ENCODE data around the gene GNAO1.

GNAO1 gene

GRCh38 chr16:56277075-56277474 lies 85.8 kb downstream of the GNAO1 start:
- H3K27ac ChIP-seq = no peak overlapping the region
- TF ChIP-seq ZFX (IDR thresholded peaks at IDR 0.05; ENCODE audit: borderline replicate concordance) (no peak), CTCF (IDR thresholded peaks at IDR 0.05) (peak; percentile 27; the same call in 1 of the 2 replicates)

DNA sequence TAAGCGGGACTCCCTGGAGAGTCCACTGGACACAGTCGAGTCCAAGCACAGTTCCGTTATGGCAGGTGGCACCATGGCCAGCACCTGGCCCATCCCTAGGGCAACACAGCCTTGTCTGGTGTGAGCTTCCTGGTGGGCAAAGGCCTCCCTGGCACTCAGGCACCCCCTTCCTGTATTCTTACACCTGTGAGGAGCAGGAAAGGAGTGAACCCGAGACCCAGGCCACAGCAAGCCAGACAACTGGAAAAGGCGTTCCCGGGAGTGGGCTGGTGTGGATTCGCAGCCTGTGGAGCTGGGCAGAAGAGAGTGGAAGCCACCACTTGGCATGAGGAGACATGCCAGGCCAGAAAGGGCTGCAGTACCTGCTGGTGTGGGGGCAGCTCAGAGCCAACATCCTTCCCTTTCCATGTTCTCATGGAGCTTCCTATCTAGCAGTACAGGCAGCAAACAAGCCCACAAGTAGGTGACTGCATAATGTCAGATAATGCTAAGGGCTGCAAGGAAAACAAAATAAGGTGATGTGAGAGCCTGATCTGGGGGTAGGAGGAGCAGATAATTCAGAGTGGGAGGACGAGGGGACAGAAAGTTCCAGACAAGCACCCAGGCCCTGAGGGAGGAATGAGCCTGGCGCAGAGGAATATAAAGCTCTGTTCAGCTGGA lies 87.0 kb downstream of the GNAO1 start:
- no peak for TF ChIP-seq CTCF (IDR thresholded peaks at IDR 0.05)
- no peak for TF ChIP-seq ZFX (IDR thresholded peaks at IDR 0.05; ENCODE audit: borderline replicate concordance)

DNA sequence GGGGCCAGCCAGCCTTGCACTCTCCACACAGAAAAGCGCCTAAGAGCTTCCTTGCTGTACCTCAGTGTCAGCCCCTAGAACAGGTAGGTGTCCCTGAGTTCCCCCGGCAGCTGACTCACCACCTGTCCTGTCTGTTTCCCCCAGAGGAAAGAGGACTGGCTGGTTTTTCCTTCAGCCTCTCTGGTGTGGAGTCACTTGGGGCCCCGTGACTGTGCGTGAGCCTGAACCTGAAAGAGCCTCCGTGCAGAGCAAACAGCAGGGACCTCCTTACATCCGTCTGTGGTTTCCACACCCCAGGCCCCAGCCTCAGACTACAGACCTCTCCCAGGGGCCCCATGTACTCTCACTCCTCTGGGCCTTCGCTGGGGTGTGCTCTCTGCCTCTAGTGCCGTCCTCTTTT lies 87.8 kb downstream of the GNAO1 start:
- TF ChIP-seq ZFX (IDR thresholded peaks at IDR 0.05; ENCODE audit: borderline replicate concordance) (no peak), CTCF (IDR thresholded peaks at IDR 0.05) (no peak)
- no peak overlapping the region for H3K27ac ChIP-seq

More for the DNA sequence above, 87.0 kb downstream of the GNAO1 start:
- H3K27ac ChIP-seq = no peak overlapping the region

DNA sequence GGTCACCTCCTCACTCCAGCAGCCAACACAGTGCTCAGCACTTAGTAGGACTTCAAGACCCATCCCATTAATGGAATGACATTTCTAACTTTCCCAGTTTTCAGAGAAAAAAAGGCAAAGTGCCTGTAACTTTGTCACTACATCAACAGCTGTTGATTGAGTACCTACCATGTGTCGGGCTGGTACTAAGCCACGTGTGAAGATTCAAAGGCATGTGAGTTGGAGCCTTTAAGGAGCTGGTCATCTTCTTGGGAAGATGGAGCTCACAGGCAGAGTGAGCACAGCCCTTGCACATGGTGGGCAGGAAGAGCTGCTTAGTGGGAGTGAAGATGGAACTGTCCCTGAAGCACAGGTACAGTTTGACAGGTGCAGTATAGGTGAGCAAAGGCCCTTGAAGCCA lies 88.6 kb downstream of the GNAO1 start:
- H3K27ac ChIP-seq = no peak overlapping the region
- no peak for TF ChIP-seq CTCF (IDR thresholded peaks at IDR 0.05)
- no peak for TF ChIP-seq ZFX (IDR thresholded peaks at IDR 0.05; ENCODE audit: borderline replicate concordance)

DNA sequence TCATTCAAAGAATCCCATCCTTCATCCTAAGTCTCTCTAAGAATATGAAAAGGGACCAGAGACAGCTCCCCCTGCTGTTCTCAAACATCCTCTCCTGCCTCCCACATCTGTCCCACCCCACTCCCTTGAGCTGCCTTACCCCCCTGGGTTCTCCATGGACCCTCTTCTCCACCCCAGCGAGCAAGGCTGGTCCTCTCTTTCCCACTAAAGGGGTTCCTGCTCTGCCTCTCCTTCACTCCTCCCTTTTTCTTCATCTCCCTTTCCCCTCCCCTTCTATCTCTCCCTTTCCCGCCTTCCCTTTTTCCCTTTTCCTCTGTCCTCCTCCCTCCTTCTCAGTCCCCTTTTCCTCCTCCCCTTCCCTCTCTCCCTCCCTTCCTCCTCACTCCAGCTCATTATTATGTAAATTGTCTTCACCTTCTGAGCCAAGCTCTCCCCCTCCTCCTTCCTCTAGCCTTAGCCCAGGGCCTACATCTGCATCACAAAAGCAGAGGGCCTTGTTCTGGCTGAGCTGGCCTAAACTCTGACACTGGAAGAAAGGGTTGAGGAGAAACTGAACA lies 90.0 kb downstream of the GNAO1 start:
- TF ChIP-seq ZFX (IDR thresholded peaks at IDR 0.05; ENCODE audit: borderline replicate concordance) = no peak
- peak; percentile 37 for TF ChIP-seq CTCF (IDR thresholded peaks at IDR 0.05)
- H3K27ac ChIP-seq = no peak overlapping the region

DNA sequence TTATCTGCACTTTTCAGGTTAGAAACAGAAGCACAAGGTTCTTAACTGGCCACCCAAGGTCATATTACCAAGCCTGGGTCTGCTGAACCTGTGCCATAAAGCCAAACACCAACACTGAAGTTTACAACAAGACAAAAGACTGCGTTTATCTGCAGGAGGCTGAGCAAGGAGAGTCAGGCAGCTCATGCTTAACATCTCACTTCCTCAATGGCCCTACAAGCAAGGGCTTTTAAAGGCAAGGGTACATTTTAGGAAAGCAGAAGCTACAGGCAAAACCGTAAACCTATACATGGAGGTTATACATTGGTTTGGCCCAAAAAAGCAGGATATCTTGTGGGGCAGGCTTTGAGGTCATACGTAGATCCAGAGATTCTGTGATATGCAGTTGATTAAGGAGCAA lies 91.2 kb downstream of the GNAO1 start:
- no peak overlapping the region for H3K27ac ChIP-seq
- TF ChIP-seq ZFX (IDR thresholded peaks at IDR 0.05; ENCODE audit: borderline replicate concordance) (no peak), CTCF (IDR thresholded peaks at IDR 0.05) (no peak)

- H3K27ac ChIP-seq = no peak overlapping the region
- TF ChIP-seq CTCF (IDR thresholded peaks at IDR 0.05) (no peak), ZFX (IDR thresholded peaks at IDR 0.05; ENCODE audit: borderline replicate concordance) (no peak)
Measured at GRCh38 chr16:56284521-56284920, 93.2 kb downstream of the GNAO1 start.
